Glomerular visceral epithelial cell (primary cell): ENCODE measurements around the gene TDP2.
"Not testable (repeated sequence)": the region's sequence is repeated elsewhere in the genome, so short reads cannot be mapped to it uniquely, and the experiment has no call there.

Source experiments
- DNase-seq: peaks from one replicate; pipeline ENCODE4 v3.0.0-alpha.2; 2016; ENCODE audit errors: extremely low spot score

Gene TDP2

GRCh38 chr6:24648276-24648675 is 18.4 kb downstream of the TDP2 start:
- no peak for DNase-seq

GRCh38 chr6:24646771-24647170 is 19.9 kb downstream of the TDP2 start:
- peak; percentile 9 for DNase-seq

DNA sequence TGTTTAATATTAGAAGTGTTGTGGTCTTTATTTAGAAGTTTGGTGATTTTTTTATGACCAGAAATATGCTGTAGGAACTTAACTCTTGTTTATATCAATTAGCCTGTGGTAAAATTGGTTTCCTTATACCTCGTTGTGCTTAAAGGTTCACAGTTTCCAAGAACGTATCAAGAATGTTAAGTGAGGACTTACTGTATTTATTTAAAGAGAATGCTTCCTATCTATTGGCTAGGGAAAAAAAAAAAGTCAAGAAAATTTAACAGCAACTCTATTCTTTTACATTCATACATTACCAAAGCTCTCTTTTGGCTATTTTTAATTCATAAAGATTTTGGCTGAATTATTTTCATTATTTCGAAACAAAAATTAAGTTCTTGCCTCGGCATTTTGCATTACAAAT is 22.3 kb downstream of the TDP2 start:
- DNase-seq, result no peak

- DNase-seq, result no peak
Measured at GRCh38 chr6:24643920-24644319, 22.8 kb downstream of the TDP2 start.

- DNase-seq, result no peak
Measured at GRCh38 chr6:24642061-24642460, 24.6 kb downstream of the TDP2 start.

DNA sequence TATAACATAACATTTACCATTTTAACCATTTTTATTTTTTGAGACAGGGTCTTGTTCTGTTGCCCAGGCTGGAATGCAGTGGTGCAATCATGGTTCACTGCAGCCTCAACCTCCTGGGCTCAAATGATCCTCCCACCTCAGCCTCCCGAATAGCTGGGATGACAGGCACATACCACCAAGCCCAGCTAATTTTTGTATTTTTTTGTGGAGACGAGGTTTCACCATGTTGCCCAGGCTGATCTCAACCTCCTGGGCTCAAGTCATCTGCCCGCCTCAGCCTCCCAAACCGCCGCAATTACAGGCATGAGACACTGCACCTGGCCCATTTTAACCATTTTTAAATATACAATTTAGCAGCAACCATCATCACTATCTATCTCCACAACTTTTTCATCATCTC is 26.1 kb downstream of the TDP2 start:
- not testable (repeated sequence) for DNase-seq

DNA sequence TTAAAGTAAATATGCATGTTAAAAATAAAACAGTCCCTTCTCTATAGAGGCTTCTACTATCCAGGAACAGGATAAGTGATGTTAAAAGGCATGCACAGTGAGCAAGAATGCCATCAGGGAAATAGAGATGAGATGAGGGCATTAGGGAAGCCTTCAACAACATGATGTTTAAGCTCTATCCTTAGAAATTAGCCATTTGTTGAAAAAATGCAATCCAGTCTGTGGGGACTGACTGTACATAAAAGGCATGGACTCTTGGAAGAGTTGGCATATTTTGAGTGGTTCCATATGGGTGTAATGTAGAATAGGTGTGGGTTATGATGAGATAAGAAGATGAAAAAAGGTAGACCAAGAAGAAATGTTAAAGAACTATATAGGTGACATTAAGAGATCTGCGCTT is 26.5 kb downstream of the TDP2 start:
- no peak for DNase-seq

- DNase-seq, result no peak
Measured at GRCh38 chr6:24636681-24637080, 30.0 kb downstream of the TDP2 start.

GRCh38 chr6:24632573-24632972 is 34.1 kb downstream of the TDP2 start:
- DNase-seq, result no peak

DNA sequence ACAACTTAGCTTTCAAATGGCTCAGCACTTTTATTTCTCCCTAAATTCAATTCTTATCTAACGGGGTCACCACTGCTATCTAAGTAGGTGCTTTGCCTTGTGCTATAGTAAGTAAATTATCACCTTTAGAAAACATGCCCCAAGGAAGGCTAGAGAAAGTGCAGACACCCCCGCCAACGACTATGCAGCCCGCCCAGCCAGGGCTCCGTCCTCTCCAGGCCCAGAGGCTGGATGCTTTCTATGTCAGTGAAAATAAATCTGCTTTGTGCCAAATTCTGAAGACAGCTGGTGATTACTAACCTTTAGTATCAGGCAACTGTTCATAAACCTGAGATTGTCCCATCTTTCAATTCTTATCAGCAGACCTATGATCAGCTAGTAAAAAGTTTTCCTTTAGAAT is 35.0 kb downstream of the TDP2 start:
- DNase-seq, result no peak

DNA sequence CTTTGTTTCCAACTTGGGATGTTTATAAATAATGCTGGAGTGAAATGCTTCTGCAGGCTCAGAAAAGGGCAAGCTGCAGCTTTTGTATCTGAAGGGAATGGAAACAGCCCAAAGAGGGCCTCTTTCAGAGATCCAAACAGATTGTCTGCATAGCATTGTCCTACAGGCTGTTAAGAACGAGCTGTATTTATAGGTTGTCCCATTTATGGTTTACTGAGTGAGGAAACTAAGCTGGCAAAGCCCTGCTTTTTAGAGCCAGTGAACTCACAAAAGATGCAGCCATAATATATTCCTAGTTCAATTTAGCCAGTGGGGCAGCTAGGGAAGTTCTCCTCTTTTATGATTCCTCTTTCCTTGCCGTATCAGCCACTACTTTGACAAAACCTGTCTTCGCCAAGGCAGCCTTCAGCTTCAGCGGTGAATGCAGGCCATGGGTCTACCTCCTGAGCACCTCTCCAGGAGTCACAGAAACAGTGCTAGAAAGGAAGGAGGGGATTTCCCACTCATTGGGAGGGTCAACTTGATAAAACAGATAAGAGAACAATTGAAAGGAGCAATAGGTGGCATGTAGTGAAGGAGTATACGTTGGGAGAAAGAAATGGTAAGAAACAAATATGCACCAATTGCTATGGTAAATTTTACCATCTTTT is 35.7 kb downstream of the TDP2 start:
- DNase-seq, result no peak

GRCh38 chr6:24621626-24622289 is 44.9 kb downstream of the TDP2 start:
- DNase-seq, result no peak

GRCh38 chr6:24620637-24621036 is 46.1 kb downstream of the TDP2 start:
- no peak for DNase-seq

DNA sequence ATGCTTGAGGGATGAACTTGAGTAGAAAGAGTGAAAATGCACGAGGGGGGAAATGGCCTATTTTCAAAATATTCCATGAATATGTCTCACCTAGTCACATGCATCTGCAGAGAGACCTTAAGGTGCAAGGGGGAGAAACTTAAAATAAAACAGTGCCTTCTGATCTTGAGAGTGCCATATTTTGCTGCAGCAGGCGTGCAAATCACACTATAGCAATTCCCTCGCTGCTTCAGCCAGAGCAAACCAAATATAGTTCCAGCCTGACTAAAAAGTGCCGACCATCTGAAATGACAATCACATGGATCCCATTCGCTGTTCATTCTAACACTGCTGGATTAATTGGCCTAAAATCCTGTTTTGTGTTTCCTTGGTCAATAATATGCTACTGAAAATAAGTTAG is 47.0 kb downstream of the TDP2 start:
- DNase-seq, result no peak

DNA sequence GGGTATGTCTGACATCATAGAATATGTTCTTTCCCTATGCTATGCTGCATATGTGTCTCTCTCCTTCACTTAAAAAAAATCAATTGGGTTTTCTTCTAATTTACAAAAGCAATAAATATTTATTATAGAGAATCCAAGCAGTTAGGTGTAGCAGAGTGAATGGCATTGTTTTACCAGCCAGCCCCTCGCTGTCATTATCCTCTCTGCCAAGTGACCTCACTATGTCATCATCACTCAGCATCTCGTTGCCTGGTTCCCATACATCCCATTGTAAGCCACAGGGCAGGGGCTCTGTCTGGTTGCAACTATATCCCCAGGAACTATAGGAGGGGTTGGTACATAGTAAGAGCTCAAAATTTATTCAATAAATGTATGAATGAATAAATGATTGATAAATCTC is 52.1 kb downstream of the TDP2 start:
- no peak for DNase-seq

DNA sequence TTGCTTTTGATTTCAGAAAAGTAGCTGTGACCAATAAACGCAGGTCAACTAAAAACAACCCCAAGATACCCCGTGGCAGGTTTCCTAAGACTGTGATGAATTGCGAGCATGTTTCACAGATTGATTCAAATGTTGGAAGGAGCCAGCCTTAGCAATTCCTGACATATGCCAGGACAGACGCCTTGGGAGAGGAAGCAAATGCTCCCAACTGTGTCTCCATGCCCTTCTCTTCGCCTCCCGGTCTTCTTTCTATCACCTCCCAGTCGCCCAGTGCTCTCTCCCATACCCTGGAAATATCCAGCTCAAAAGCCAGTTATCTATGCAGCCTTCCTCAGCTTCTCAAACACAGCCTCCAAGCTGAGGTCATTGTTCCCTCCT is 52.7 kb downstream of the TDP2 start:
- no peak for DNase-seq

DNA sequence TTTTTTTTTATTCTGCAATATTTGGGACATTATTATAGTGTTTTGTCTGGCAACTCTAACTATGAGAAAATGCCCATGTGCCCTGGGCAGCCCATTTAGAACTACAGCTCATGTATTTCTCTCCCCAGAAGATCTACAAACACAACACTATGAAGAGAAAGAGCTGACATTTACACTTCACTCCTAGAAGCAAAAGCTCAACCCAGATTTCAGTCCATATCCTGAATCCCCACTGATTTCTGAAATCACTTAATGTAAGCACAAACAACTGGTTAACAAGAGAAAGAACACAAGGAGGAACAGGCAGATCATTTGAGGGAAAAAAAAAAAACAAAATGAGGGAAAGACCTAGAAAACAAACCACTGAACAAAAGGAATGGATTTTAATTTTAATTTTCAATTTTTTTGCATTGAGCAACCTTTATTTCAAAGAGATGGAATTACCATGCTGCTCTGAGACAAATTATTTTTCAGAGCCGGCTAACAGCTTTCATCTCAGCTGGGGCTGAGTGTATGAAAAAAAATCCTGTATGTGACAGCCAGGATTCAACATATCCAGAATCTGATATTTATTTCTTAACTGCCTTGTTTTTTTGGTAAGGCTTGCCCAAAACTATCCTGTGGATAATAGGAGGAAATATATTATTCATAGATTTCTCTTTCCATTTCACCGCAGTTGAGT is 53.2 kb downstream of the TDP2 start:
- no peak for DNase-seq

- DNase-seq, result no peak
Measured at GRCh38 chr6:24610672-24611071, 56.0 kb downstream of the TDP2 start.

DNA sequence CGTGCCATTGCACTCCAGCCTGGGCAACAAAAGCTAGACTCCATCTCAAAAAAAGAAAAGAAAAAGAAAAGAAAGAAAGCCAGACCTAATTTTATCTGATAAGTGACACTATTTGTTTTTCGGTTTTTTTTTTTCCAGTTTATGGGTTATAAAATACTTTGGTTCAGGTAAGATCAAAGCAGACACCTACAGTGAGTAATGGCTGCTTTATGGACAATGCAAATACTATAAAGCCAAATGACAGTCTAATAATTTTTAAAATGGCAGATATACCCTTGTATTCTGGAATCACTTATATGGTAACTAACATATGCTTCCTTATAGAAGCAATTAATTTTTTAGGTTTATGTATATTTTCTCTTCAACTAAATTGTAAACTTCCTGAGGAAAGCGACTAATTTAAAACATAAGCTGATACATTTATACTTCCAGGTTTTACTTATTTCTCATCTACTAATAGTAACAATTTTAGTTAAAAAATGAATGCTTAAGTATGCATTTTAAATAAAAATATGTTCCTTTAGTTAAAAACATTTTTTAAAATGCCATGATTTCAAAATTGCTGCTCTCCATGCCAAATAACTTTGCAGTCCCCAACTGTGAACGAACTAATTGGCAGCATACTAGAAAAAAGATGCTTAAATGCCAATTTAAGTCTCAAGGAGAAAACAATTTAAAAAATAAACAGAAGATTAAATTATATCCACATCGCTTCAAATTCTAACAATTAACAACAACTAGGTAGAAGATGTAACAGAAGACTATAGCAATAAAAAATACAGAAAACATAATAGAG is 59.2 kb downstream of the TDP2 start:
- DNase-seq, result no peak

- DNase-seq, result no peak
Measured at GRCh38 chr6:24606200-24606930, 60.3 kb downstream of the TDP2 start.

DNA sequence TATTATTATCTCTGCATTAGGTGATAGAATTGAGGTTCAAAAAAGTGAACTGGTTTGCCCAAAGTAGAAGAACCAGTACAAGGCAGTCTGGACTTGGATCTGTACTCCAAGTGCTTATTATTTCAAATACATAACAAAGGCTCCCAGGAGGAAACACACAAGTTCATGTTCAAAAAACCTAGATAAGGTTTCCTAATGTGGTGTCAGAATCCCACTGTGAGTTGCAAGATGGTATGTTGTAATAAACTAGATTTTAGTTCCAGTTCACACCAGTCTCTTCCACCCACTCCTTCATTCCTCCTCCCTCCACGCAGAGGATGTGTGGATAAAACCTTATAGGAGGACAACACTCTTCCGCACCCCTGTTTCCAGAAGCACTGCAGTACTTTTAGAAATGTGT is 63.5 kb downstream of the TDP2 start:
- no peak for DNase-seq

- no peak for DNase-seq
Measured at GRCh38 chr6:24600903-24601302, 65.8 kb downstream of the TDP2 start.
